Bronchial smooth muscle cell (primary cell): ENCODE data around the gene DAPK3. TPM values are rescaled to one million over a fixed set of nuclear protein-coding genes. Genes with fewer than 3 reads are reported as not detected.

Experiments
- total RNA-seq: library from RNA; depleted of rRNA; stranded (reverse); fragments of >200 nt; gene quantifications from 2 replicates; pipeline ENCODE4 v1.2.1, GENCODE V29; 2014

Gene DAPK3
- total RNA-seq = 105 and 154 TPM in 2 replicates

GRCh38 chr19:3970808-3971598, at the start of gene DAPK3:
Gene DAPK3, minus strand, starts transcription at chr19:3971099. Its CDS starts 1,364 bp downstream, at chr19:3969735.

GRCh38 chr19:4007021-4007835, 36.3 kb upstream of the DAPK3 start, which contains the start of gene PIAS4:
Gene PIAS4, plus strand, starts transcription at chr19:4007736. Its CDS starts 25 bp downstream, at chr19:4007761.

GRCh38 chr19:3984908-3985642, 14.2 kb upstream of the DAPK3 start, which contains the start of gene EEF2:
Gene EEF2, minus strand, starts transcription at chr19:3985463. Its CDS starts 83 bp downstream, at chr19:3985380.

GRCh38 chr19:3932931-3933810, 37.7 kb downstream of the DAPK3 start, which contains the start of gene NMRK2:
Gene NMRK2, plus strand, starts transcription at chr19:3933069. Its CDS starts 603 bp downstream, at chr19:3933672.

Other genes with a start within 250 kb of the DAPK3 start
- gene APBA3, start 209.4 kb downstream of the DAPK3 start, total RNA-seq = 12.1 and 12.5 TPM in 2 replicates
- gene MRPL54, start 208.4 kb downstream of the DAPK3 start, total RNA-seq = 16.6 and 54.7 TPM in 2 replicates
- not detected in 2 replicates for gene RAX2, start 198.9 kb downstream of the DAPK3 start, total RNA-seq
- gene MATK, start 184.7 kb downstream of the DAPK3 start, total RNA-seq = 0.16 TPM in 1 of 2 replicates, not detected in the other
- gene ZFR2, start 102.1 kb downstream of the DAPK3 start, total RNA-seq = not detected in 2 replicates
- not detected in 2 replicates for gene ATCAY, start 90.4 kb downstream of the DAPK3 start, total RNA-seq
- gene NMRK2, start 38.0 kb downstream of the DAPK3 start, total RNA-seq = not detected in 2 replicates
- gene EEF2, start 14.4 kb upstream of the DAPK3 start, total RNA-seq = 2,991 and 4,523 TPM in 2 replicates
- gene PIAS4, start 36.6 kb upstream of the DAPK3 start, total RNA-seq = 9.8 and 13.6 TPM in 2 replicates
- gene ZBTB7A, start 95.8 kb upstream of the DAPK3 start, total RNA-seq = 13.1 and 17.9 TPM in 2 replicates
- 192 and 263 TPM in 2 replicates for gene MAP2K2, start 153.0 kb upstream of the DAPK3 start, total RNA-seq
- under 0.01 TPM in 1 of 2 replicates, not detected in the other for gene CREB3L3, start 182.5 kb upstream of the DAPK3 start, total RNA-seq
- gene SIRT6, start 211.5 kb upstream of the DAPK3 start, total RNA-seq = 11.6 and 12.1 TPM in 2 replicates
- 2.4 and 4.4 TPM in 2 replicates for gene ANKRD24, start 211.6 kb upstream of the DAPK3 start, total RNA-seq